GM21423 (cell line): ENCODE measurements around the gene SLC25A13.

Experiments used
- ATAC-seq: cut with Tn5 transposase; IDR thresholded peaks from one replicate; pipeline ENCODE4 v1.9.1; 2021; ENCODE audit warnings: mild to moderate bottlenecking, moderate library complexity; ENCODE audit not compliant: unreplicated experiment

Gene SLC25A13

DNA sequence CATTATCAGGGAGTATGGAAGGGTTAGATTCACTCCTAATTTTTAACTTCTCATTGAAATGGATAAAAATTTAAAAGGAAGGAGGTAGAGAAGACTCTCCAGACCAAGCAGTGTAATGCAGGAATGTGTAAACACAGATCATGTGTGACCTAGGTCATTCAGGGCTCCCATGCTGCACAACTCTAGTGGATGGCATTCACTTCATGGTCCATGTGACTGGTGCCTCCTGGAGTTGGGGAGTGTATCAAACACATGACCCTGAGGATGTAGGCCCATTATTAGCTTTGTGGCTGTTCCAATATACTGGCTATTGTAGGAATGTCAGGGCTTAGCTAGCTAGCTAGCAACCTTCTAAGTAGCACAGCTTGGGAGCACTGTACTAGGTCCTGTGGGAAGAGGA lies 109.9 kb downstream of the SLC25A13 start:
- ATAC-seq, result no peak

DNA sequence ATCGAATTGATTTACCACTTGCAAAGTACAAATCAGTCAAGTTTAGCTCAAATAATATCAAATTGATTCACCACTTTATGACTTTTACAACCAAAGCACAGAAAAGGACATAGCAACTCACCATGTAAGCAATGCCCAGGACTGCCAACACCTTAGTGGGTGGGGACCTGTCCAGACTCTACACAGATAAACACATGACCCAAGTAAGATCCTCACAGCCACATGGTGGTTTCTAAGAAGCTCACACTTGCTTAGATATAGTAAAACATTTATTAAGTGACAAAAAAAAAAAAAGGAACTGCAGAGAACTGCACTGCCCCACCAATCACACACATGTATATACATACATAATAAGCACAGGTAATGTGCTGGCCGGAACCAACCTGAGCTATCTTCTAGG lies 116.2 kb downstream of the SLC25A13 start:
- no peak for ATAC-seq

DNA sequence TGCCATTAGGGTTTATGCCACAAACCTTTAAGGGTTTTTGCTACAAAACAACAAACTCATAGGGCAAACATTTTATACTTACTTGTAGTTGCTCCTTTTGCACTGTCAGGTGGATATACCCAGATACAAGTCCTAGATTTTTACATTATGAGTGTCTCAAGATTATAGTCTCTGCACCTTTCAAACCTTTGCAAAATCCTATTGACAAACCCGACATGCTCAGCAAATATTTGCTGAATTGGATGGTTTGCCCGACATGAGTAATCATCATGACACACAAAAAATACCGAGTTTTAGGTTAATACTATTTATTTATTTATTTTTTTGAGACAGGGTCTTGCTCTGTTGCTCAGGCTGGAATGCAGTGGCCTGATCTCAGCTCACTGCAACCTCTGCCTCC lies 117.3 kb downstream of the SLC25A13 start:
- no peak for ATAC-seq

DNA sequence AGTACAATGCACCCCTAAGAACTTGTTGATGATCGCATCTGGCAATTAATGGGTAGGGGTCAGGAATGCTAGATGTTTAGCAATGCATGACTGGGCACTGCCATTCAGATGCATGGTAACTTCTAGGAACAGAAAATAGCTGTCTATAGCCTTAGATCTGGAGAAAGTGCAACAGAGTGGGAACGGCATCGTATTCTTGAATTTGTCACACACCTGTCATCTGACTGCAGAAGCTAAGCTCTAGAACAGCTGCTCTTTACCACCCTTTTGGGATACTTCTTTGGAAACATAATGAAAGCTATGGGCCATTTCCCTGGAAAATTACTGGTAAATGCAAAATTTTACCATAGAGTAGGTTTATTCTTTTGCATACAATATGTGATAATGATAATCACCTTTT lies 118.1 kb downstream of the SLC25A13 start:
- no peak for ATAC-seq

DNA sequence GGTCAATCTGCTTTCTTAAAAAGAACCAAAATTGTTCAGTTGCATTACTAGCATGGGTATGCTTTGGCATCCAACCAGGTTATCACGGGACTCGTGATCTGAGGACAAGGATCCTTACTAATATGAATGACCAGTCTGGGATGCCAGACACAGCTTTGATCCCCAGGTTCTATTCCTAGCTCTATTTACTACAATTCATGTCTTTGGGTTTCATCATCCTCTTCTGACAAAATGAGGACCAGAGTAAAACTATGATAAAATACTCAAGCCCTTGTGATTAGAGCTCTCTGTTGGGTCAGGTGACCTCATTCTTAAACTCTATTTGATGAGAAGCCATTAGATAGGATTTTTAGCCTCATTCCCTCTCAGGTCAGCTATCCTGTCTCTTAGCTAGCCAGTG lies 119.8 kb downstream of the SLC25A13 start:
- no peak for ATAC-seq

DNA sequence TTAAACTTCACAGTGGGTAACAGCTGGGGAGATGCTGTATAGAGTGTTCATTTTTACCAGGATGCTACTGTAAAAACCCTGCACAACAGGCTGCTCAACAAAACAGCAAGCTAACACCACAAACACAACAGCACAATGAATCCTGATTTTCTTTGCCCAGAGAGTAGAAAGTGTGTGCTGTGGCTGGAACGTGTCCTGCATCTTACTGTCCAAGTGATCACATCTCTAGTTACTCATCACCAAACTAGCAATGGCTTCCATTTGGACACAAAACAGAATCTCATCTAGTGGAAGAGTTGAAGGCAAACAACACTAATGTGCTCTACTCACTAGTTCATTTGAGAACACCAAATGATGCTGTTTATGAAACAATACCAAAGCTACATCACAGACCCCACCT lies 121.2 kb downstream of the SLC25A13 start:
- no peak for ATAC-seq

- ATAC-seq, result no peak
Measured at GRCh38 chr7:96199421-96199820, 122.5 kb downstream of the SLC25A13 start.

- no peak for ATAC-seq
Measured at GRCh38 chr7:96198047-96198636, 123.8 kb downstream of the SLC25A13 start.

DNA sequence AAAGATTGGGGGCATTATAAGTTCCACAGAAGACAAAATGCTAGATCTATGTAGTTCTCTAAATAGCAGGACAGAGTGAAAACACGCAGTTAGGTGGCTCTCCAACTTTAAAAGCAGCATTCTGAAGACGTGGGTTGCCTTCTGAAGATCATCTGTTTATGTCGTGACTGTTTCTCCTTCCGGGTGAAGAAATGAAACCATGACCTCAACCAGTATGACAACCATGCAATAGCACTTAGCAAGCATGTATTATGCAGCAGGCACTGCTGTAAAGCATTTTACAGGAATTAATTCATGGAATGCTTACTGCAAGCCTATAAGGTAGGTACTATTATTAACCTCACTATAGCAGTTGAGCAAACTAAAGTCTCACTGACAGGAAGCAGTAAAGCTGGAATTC lies 125.2 kb downstream of the SLC25A13 start:
- no peak for ATAC-seq

- ATAC-seq, result no peak
Measured at GRCh38 chr7:96189129-96189820, 132.6 kb downstream of the SLC25A13 start.

- ATAC-seq, result no peak
Measured at GRCh38 chr7:96188591-96188991, 133.3 kb downstream of the SLC25A13 start.

- ATAC-seq, result no peak
Measured at GRCh38 chr7:96188174-96188581, 133.7 kb downstream of the SLC25A13 start.

GRCh38 chr7:96187735-96188134 lies 134.2 kb downstream of the SLC25A13 start:
- ATAC-seq, result no peak

- no peak for ATAC-seq
Measured at GRCh38 chr7:96184783-96185182, 137.1 kb downstream of the SLC25A13 start.

- ATAC-seq, result no peak
Measured at GRCh38 chr7:96183163-96183670, 138.7 kb downstream of the SLC25A13 start.

- ATAC-seq, result peak; percentile 79
Measured at GRCh38 chr7:96182424-96183158, 139.3 kb downstream of the SLC25A13 start.

- no peak for ATAC-seq
Measured at GRCh38 chr7:96181174-96181573, 140.7 kb downstream of the SLC25A13 start.

- no peak for ATAC-seq
Measured at GRCh38 chr7:96179837-96180236, 142.1 kb downstream of the SLC25A13 start.

DNA sequence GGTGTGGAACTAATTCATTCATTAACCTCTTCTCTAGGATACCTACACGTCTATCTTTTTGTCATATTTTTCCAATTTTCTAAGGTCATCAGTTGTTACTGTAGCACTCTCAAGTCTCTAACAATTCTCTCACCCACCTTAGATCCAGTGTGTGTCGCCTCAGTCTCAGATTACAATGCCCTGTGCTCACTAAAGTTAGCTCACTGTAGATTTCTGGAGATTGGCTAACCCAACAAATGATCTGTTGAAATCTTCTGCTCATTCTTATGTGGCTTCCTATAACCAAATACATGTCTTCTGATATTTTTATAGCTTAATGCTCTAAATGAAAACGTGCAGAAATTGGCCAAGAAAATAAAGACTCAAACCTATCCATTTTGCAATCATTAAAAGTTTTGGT lies 142.6 kb downstream of the SLC25A13 start:
- ATAC-seq, result no peak

- ATAC-seq, result no peak
Measured at GRCh38 chr7:96178581-96178980, 143.3 kb downstream of the SLC25A13 start.

DNA sequence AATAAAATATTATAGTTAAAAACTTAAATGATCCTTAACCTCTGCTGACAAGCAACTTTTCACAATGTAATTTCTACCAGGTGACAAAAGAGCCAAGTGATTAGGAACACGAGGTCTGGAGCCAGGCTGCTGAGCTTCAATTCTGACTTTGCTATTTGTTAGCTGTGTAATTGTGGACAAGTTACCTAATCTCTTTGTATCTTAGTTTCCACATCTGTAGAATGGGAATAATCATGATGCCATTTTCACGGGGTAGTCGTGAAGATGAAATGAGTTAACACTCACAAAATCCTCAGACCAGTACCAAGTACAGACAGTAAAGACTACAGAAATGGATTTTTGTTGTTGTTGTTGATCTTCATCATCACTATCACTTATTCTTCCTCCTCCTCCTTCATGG lies 144.5 kb downstream of the SLC25A13 start:
- no peak for ATAC-seq

DNA sequence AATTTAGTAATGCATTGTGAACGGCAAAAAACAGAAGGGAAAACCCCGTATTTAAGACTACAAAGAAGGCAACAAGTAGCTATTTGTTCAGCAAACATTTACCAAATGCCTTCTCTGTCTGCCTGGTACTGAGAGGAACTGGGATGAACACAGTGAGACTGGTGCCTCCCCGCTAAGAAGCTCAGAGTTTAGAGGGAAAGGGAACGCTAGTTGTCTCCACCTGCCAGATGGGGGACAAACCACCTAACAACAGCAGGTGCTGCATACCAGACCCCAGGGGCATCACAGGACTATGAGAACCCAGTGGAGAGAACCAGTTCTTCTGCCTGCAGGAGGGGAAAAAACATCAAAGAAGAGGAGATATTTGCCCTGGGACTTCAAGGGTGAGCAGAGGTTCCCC lies 147.1 kb downstream of the SLC25A13 start:
- no peak for ATAC-seq
